GM12878 (cell line): Measurements from ENCODE around the gene ABI1. TPM values are rescaled to one million over a fixed set of nuclear protein-coding genes. Genes with fewer than 3 reads are reported as not detected.

ENCODE experiments used
- ATF3 ChIP-seq: IDR thresholded peaks from 2 replicates; pipeline ENCODE4 v1.6.1; 2011; ENCODE audit warnings: low read depth, mild to moderate bottlenecking, low read length, moderate library complexity, borderline replicate concordance; ENCODE audit errors: extremely low read depth
- BCL3 ChIP-seq: IDR thresholded peaks from 2 replicates; pipeline ENCODE4 v1.6.1; 2011; ENCODE audit warnings: borderline replicate concordance, low read depth, mild to moderate bottlenecking, moderate library complexity, low read length; ENCODE audit not compliant: insufficient read depth, poor library complexity, severe bottlenecking
- CBX3 ChIP-seq: fragments of 200-600 bp; sonication (generic); IDR thresholded peaks from 2 replicates; pipeline ENCODE4 v1.6.1; 2016; ENCODE audit warnings: low read depth, borderline replicate concordance
- E2F8 ChIP-seq: fragments of 450-650 bp; IDR thresholded peaks from 2 replicates; pipeline ENCODE4 v1.6.1; 2018; ENCODE audit warnings: mild to moderate bottlenecking, low read depth, moderate library complexity; ENCODE audit not compliant: partially characterized antibody
- EP300 ChIP-seq, 2 experiments: fragments of 150-350 bp in 1 of 2; IDR thresholded peaks; 2 replicates each; pipeline ENCODE4 v1.6.1; 2011 to 2012; ENCODE audit warnings: low read depth in 2 of 2, low read length in 2 of 2, borderline replicate concordance in 1 of 2, improper control_type of control experiment in 1 of 2, inconsistent platforms in 1 of 2; ENCODE audit not compliant: control insufficient read depth in 1 of 2
- ETV6 ChIP-seq, 2 experiments: fragments of 450-650 bp in 1 of 2; IDR thresholded peaks in 1 of 2; conservative IDR thresholded peaks in 1 of 2; 2 replicates each; pipeline ENCODE4 v1.6.1; 2014; ENCODE audit warnings: antibody characterized with exemption in 1 of 2, borderline replicate concordance in 1 of 2, low read depth in 1 of 2, mild to moderate bottlenecking in 1 of 2, moderate library complexity in 1 of 2
- FOXM1 ChIP-seq: IDR thresholded peaks from 2 replicates; pipeline ENCODE4 v1.6.1; 2012; ENCODE audit warnings: low read depth, mild to moderate bottlenecking, inconsistent platforms, low read length, moderate library complexity
- GABPA ChIP-seq: IDR thresholded peaks from 2 replicates; pipeline ENCODE4 v1.6.1; 2014; ENCODE audit warnings: antibody characterized with exemption, low read depth, mild to moderate bottlenecking, inconsistent platforms
- JUNB ChIP-seq: IDR thresholded peaks from 2 replicates; pipeline ENCODE4 v1.6.1; 2016; ENCODE audit warnings: antibody characterized with exemption, mild to moderate bottlenecking
- NBN ChIP-seq: fragments of 450-650 bp; IDR thresholded peaks from 2 replicates; pipeline ENCODE4 v1.6.1; 2016
- POLR2AphosphoS2 ChIP-seq: IDR thresholded peaks from 2 replicates; pipeline ENCODE4 v1.6.1; 2011; ENCODE audit warnings: low read depth, mild to moderate bottlenecking, low read length, improper control_type of control experiment, moderate library complexity
- RB1 ChIP-seq: fragments of 450-650 bp; formaldehyde crosslinking; IDR thresholded peaks from 2 replicates; pipeline ENCODE4 v1.6.1; 2017; ENCODE audit warnings: mild to moderate bottlenecking, borderline replicate concordance
- REST ChIP-seq: IDR thresholded peaks from 2 replicates; pipeline ENCODE4 v1.6.1; 2012; ENCODE audit warnings: mild to moderate bottlenecking, low read depth, low read length
- SIN3A ChIP-seq: IDR thresholded peaks from 2 replicates; pipeline ENCODE4 v1.6.1; 2012; ENCODE audit warnings: low read depth, low read length, improper control_type of control experiment
- SIX5 ChIP-seq: IDR thresholded peaks from 2 replicates; pipeline ENCODE4 v1.6.1; 2011; ENCODE audit warnings: mild to moderate bottlenecking, low read depth, low read length, moderate library complexity; ENCODE audit not compliant: severe bottlenecking
- SMAD1 ChIP-seq: fragments of 450-650 bp; IDR thresholded peaks from 2 replicates; pipeline ENCODE4 v1.6.1; 2018; ENCODE audit warnings: mild to moderate bottlenecking, low read depth; ENCODE audit not compliant: partially characterized antibody
- TAF1 ChIP-seq: IDR thresholded peaks from 2 replicates; pipeline ENCODE4 v1.6.1; 2011; ENCODE audit warnings: mild to moderate bottlenecking, low read depth, low read length, borderline replicate concordance
- TARDBP ChIP-seq: IDR thresholded peaks from 2 replicates; pipeline ENCODE4 v1.6.1; 2016; ENCODE audit warnings: borderline replicate concordance
- TCF7 ChIP-seq: IDR thresholded peaks from 2 replicates; pipeline ENCODE4 v1.6.1; 2014; ENCODE audit warnings: antibody characterized with exemption, borderline replicate concordance
- USF1 ChIP-seq: IDR thresholded peaks from 2 replicates; pipeline ENCODE4 v1.6.1; 2011; ENCODE audit warnings: borderline replicate concordance, low read depth, mild to moderate bottlenecking, moderate library complexity, mixed read lengths, low read length; ENCODE audit not compliant: insufficient read depth; ENCODE audit errors: extremely low read length
- polyA plus RNA-seq, 11 experiments: library from polyadenylated mRNA; depleted of rRNA in 4 of 11; unstranded in 6 of 11; stranded (reverse) in 5 of 11; fragments of >200 nt; fragmentation: Nextera tagmentation in 4 of 11; fragmentation: Illumina TruSeq in 1 of 11; extraction: Ambion mirVana in 4 of 11; extraction: Trizol in 1 of 11; gene quantifications; 1 replicate in 1 of 11; 2 replicates in 10 of 11; pipeline versions ENCODE4 v1.2.1 to v1.2.3, GENCODE V29; 2011 to 2016; ENCODE audit warnings: inconsistent platforms in 2 of 11, missing spikeins in 2 of 11, low read depth in 1 of 11
- total RNA-seq, 4 experiments: library from RNA; depleted of rRNA in 3 of 4; stranded (reverse); fragments of >200 nt in 3 of 4; fragmentation: Illumina TruSeq in 1 of 4; extraction: Trizol in 1 of 4; gene quantifications; 2 replicates each; pipeline versions ENCODE4 v1.2.1 to v1.2.3, GENCODE V29; 2013 to 2021

ABI1 gene
- total and polyA plus RNA-seq, 10 of the 15 experiments (the other 5 are each of a cell fraction or from before 2014, with no cell fraction given): 31.2 to 73.2 (median 50.7) TPM

GRCh38 chr10:26857991-26858706 is 2.6 kb downstream of the ABI1 start (continued):
- TF ChIP-seq ETV6 (conservative IDR thresholded peaks at IDR 0.05 in 1 of 2, IDR thresholded peaks at IDR 0.05 in 1 of 2; ENCODE audit: borderline replicate concordance in 1 of 2, low read depth in 1 of 2) (no peak), EP300 (IDR thresholded peaks at IDR 0.05; ENCODE audit: borderline replicate concordance in 1 of 2, control insufficient read depth in 1 of 2, low read depth in 2 of 2, low read length in 2 of 2) (no peak), CBX3 (no peak), TCF7 (no peak), REST (no peak), SIN3A (no peak), SIX5 (no peak), TAF1 (no peak), GABPA (0 out of 2 replicates have a peak, but pooled peaks have one; percentile 15), ATF3 (no peak), JUNB (no peak), USF1 (no peak), E2F8 (no peak), SMAD1 (no peak), NBN (peak; percentile 13; the same call in 1 of the 2 replicates), POLR2AphosphoS2 (no peak), TARDBP (no peak), FOXM1 (no peak), BCL3 (no peak), RB1 (no peak)
